HCT116 (cell line): Measurements from ENCODE around the gene TIAM1. TPM values are rescaled to one million over a fixed set of nuclear protein-coding genes. Genes with fewer than 3 reads are reported as not detected.

ENCODE experiments used
- ATAC-seq: fragments of 200-7000 bp; cut with Tn5 transposase; 2 replicates; pipeline ENCODE4 v1.9.1; 2020; ENCODE audit warnings: mild to moderate bottlenecking, moderate library complexity
- BruUV-seq: library from RNA; stranded (reverse); fragments of 400-500 nt; replicated peaks from 2 replicates; lab custom pipeline; 2021; lab: Mats Ljungman, UMichigan
- CTCF ChIA-PET: fragments of 300-600 bp; sonication (Branson Sonifier 250); formaldehyde crosslinking; loops from one replicate; lab custom pipeline; 2021; ENCODE audit warnings: antibody characterized with exemption; lab: Charles Lee
- POLR2A ChIA-PET: fragments of 300-600, 350-600 bp; sonication (Branson Sonifier 250); formaldehyde crosslinking; loops from one replicate; lab custom pipeline; 2021; ENCODE audit warnings: antibody characterized with exemption; lab: Charles Lee
- RAD21 ChIA-PET, 2 experiments: fragments of 300-600 bp; sonication (Branson Sonifier 250); formaldehyde crosslinking; loops; one replicate each; lab custom pipeline; 2023; ENCODE audit warnings: low total read pairs in 2 of 2; ENCODE audit not compliant: uncharacterized antibody in 2 of 2, unreplicated experiment in 2 of 2, low non-redundant PET in 1 of 2; lab: Charles Lee
- DNase-seq: peaks from one replicate; pipeline ENCODE4 v3.0.0-alpha.2; 2010; ENCODE audit warnings: low read depth, low spot score
- H2AFZ ChIP-seq: fragments of 200-600 bp; shearing (Covaris generic), sonication (generic); 2 replicates; pipeline ENCODE4 v1.6.1; 2017; ENCODE audit warnings: low read depth, mixed run types, mixed read lengths, antibody characterized with exemption, low read length; ENCODE audit not compliant: poor library complexity, severe bottlenecking
- H3K27ac ChIP-seq: 2 replicates; pipeline ENCODE4 v1.5.1; 2012; ENCODE audit warnings: low read depth, low read length
- H3K27me3 ChIP-seq: fragments of 200-600 bp; sonication (generic); 2 replicates; pipeline ENCODE4 v1.6.1; 2016; ENCODE audit warnings: mixed run types, low read length, mixed read lengths; ENCODE audit not compliant: insufficient read depth
- H3K36me3 ChIP-seq, 2 experiments: fragments of 200-500 bp in 1 of 2; fragments of 200-600 bp in 1 of 2; sonication (Bioruptor generic) in 1 of 2; sonication (generic) in 1 of 2; 2 replicates each; pipeline versions ENCODE4 v1.5.1 to v1.6.1; 2014 to 2016; ENCODE audit warnings: low read length in 2 of 2, inconsistent platforms in 1 of 2, mixed read lengths in 1 of 2, mixed run types in 1 of 2; ENCODE audit not compliant: insufficient read depth in 2 of 2, control insufficient read depth in 1 of 2
- H3K4me1 ChIP-seq, 2 experiments: fragments of 200-600 bp in 1 of 2; sonication (generic) in 1 of 2; 2 replicates each; pipeline versions ENCODE4 v1.5.1 to v1.6.1; 2012 to 2017; ENCODE audit warnings: low read length in 2 of 2, inconsistent platforms in 1 of 2, mild to moderate bottlenecking in 1 of 2, mixed read lengths in 1 of 2, mixed run types in 1 of 2, moderate library complexity in 1 of 2; ENCODE audit not compliant: insufficient read depth in 2 of 2, control insufficient read depth in 1 of 2
- H3K4me2 ChIP-seq: fragments of 200-600 bp; sonication (generic); 2 replicates; pipeline ENCODE4 v1.6.1; 2017; ENCODE audit warnings: mixed run types, low read length, mixed read lengths
- H3K4me3 ChIP-seq, 2 experiments: fragments of 200-600 bp in 1 of 2; sonication (generic) in 1 of 2; replicated peaks in 1 of 2; 2 replicates each; pipeline ENCODE4 v1.5.1; 2011 to 2016; ENCODE audit warnings: low read length in 2 of 2, control low read depth in 1 of 2, low read depth in 1 of 2, mild to moderate bottlenecking in 1 of 2, mixed read lengths in 1 of 2, mixed run types in 1 of 2
- H3K79me2 ChIP-seq: fragments of 200-600 bp; sonication (generic); 2 replicates; pipeline ENCODE4 v1.6.1; 2017; ENCODE audit warnings: mild to moderate bottlenecking, mixed run types, low read length, moderate library complexity, mixed read lengths; ENCODE audit not compliant: insufficient read depth
- H3K9ac ChIP-seq: fragments of 200-600 bp; sonication (generic); 2 replicates; pipeline ENCODE4 v1.6.1; 2016; ENCODE audit warnings: low read length, mixed read lengths
- H3K9me2 ChIP-seq: fragments of 200-600 bp; sonication (generic), shearing (Covaris generic); 2 replicates; pipeline ENCODE4 v1.6.1; 2017; ENCODE audit warnings: mixed run types, mild to moderate bottlenecking, moderate library complexity; ENCODE audit not compliant: insufficient read depth
- H3K9me3 ChIP-seq, 2 experiments: fragments of 200-500 bp in 1 of 2; fragments of 200-600 bp in 1 of 2; sonication (Bioruptor generic) in 1 of 2; sonication (generic) in 1 of 2; 2 replicates each; pipeline ENCODE4 v1.6.1; 2014 to 2017; ENCODE audit warnings: low read length in 2 of 2, mixed read lengths in 2 of 2, inconsistent platforms in 1 of 2, low read depth in 1 of 2, mild to moderate bottlenecking in 1 of 2, mixed run types in 1 of 2, moderate library complexity in 1 of 2; ENCODE audit not compliant: control insufficient read depth in 1 of 2, insufficient read depth in 1 of 2
- H4K20me1 ChIP-seq: fragments of 200-600 bp; sonication (generic), shearing (Covaris generic); 2 replicates; pipeline ENCODE4 v1.6.1; 2017; ENCODE audit warnings: mixed run types, mild to moderate bottlenecking, moderate library complexity; ENCODE audit not compliant: insufficient read depth
- CBX3 ChIP-seq: IDR thresholded peaks from 2 replicates; pipeline ENCODE4 v1.6.1; 2012; ENCODE audit warnings: low read depth
- EGR1 ChIP-seq: IDR thresholded peaks from 2 replicates; pipeline ENCODE4 v1.6.1; 2012; ENCODE audit warnings: low read depth
- ELF1 ChIP-seq: IDR thresholded peaks from 2 replicates; pipeline ENCODE4 v1.6.1; 2012; ENCODE audit warnings: low read depth, borderline replicate concordance
- EZH2phosphoT487 ChIP-seq: fragments of 200-600 bp; IDR thresholded peaks from 2 replicates; pipeline ENCODE4 v1.6.1; 2018; ENCODE audit warnings: antibody characterized with exemption, borderline replicate concordance
- SP1 ChIP-seq: IDR thresholded peaks from 2 replicates; pipeline ENCODE4 v1.6.1; 2012; ENCODE audit warnings: low read depth
- TCF7L2 ChIP-seq: IDR thresholded peaks from 2 replicates; pipeline ENCODE4 v1.7.0; 2011; ENCODE audit warnings: borderline replicate concordance, inconsistent platforms; ENCODE audit not compliant: insufficient read depth, insufficient read length; ENCODE audit errors: extremely low read depth
- ZNF274 ChIP-seq: fragments of 200-500 bp; sonication (Bioruptor generic); IDR thresholded peaks from 2 replicates; pipeline ENCODE4 v1.6.1; 2014; ENCODE audit warnings: mild to moderate bottlenecking, low read depth, low read length, inconsistent platforms
- intact Hi-C: fragments of 100-400 bp; cut with micrococcal nuclease; formaldehyde crosslinking; loops from 2 replicates; pipeline ENCODE4 v1.10.0; 2022
- total RNA-seq: library from RNA; stranded (reverse); gene quantifications from one replicate; pipeline ENCODE4 v1.2.1, GENCODE V29; 2021; ENCODE audit not compliant: unreplicated experiment
- TF ChIP-seq, protein P1 (sequence below): IDR thresholded peaks from 2 replicates; pipeline ENCODE4 v1.6.1; 2012
- TF ChIP-seq, protein P2 (sequence below): IDR thresholded peaks from 2 replicates; pipeline ENCODE4 v1.6.1; 2011; ENCODE audit warnings: mild to moderate bottlenecking, low read length, moderate library complexity; ENCODE audit not compliant: insufficient replicate concordance; ENCODE audit errors: extremely low read depth

The TIAM1 gene
- total RNA-seq, 1 experiment from 2014 or later: 47.8 TPM

DNA sequence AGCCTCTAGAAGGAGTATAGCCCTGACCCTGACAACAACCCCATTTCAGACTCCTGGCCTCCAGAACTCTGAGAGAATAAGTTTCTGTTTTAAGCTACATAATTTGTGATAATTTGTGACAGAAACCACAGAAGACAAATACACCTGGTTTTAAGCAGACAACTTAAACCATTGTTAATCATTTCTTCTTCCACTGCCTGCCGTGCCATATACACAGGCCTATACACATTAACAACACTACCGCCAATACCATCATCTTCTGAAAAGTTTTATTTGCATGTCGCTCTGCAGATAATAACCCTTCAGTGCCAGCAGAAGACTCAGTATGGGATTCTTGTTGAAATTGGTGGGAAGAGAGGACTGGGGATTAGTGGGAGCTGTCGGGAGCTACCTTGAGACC lies 265.8 kb downstream of the TIAM1 start:
- BruUV-seq: no TSS peak
- Histone ChIP-seq H3K4me2 (no peak overlapping the region), H3K4me3 (no peak overlapping the region), H3K36me3 (no peaks in the 10 kb centered on the region), H3K27me3 (no peaks in the 10 kb centered on the region; the same call in 1 of the 2 replicates), H3K4me1 (no peaks in the 10 kb centered on the region), H3K79me2 (no peaks in the 10 kb centered on the region), H3K9me3 (no peaks in the 10 kb centered on the region), H3K9me2 (no peaks in the 10 kb centered on the region), H3K9ac (no peak overlapping the region), H3K27ac (no peak overlapping the region), H2AFZ (no peak overlapping the region), H4K20me1 (no peaks in the 10 kb centered on the region)
- ChIA-PET RAD21 (interaction anchor here in 1 of 2 experiments (0.6 kb wide), 1 partner anchor 8 kb away, joined by 9 read pairs; no protein-coding TSS in a partner anchor), CTCF (no interaction called here), POLR2A (no interaction called here)
- TF ChIP-seq ELF1 (no peak), TCF7L2 (no peak), ZNF274 (no peak), CBX3 (no peak), EGR1 (no peak), EZH2phosphoT487 (no peak), SP1 (no peak)
- TF ChIP-seq, protein P1, sequence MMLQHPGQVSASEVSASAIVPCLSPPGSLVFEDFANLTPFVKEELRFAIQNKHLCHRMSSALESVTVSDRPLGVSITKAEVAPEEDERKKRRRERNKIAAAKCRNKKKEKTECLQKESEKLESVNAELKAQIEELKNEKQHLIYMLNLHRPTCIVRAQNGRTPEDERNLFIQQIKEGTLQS: no peak
- TF ChIP-seq, protein P2, sequence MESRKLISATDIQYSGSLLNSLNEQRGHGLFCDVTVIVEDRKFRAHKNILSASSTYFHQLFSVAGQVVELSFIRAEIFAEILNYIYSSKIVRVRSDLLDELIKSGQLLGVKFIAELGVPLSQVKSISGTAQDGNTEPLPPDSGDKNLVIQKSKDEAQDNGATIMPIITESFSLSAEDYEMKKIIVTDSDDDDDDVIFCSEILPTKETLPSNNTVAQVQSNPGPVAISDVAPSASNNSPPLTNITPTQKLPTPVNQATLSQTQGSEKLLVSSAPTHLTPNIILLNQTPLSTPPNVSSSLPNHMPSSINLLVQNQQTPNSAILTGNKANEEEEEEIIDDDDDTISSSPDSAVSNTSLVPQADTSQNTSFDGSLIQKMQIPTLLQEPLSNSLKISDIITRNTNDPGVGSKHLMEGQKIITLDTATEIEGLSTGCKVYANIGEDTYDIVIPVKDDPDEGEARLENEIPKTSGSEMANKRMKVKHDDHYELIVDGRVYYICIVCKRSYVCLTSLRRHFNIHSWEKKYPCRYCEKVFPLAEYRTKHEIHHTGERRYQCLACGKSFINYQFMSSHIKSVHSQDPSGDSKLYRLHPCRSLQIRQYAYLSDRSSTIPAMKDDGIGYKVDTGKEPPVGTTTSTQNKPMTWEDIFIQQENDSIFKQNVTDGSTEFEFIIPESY: no peak
- ATAC-seq (no peak), DNase-seq (no peak)
- intact Hi-C loops: loop anchor here (5.0 kb wide), 1 partner anchor 831 kb away; no protein-coding TSS in a partner anchor
